HepG2 (cell line): ENCODE data around the gene TACO1. TPM values are rescaled to one million over a fixed set of nuclear protein-coding genes. Genes with fewer than 3 reads are reported as not detected.

ENCODE experiments used
- ATAC-seq: fragments of 200-7000 bp; cut with Tn5 transposase; 3 replicates; pipeline ENCODE4 v1.9.1; 2020; ENCODE audit warnings: mild to moderate bottlenecking, moderate library complexity
- BruUV-seq: library from RNA; stranded (reverse); fragments of 400-500 nt; replicated peaks from 2 replicates; lab custom pipeline; 2021; lab: Mats Ljungman, UMichigan
- CTCF ChIA-PET: fragments of 300-600 bp; formaldehyde crosslinking; extraction: SDS; loops from one replicate; lab custom pipeline; 2021; ENCODE audit warnings: low total read pairs, inconsistent platforms, low intra/inter-chr PET ratio; lab: Yijun Ruan, JAX
- POLR2A ChIA-PET: fragments of 350-600 bp; sonication (Branson Sonifier 250); formaldehyde crosslinking; loops from one replicate; lab custom pipeline; 2020; ENCODE audit warnings: antibody characterized with exemption, inconsistent platforms; lab: Yijun Ruan, JAX
- DNase-seq: peaks from one replicate; pipeline ENCODE4 v3.0.0-alpha.2; 2015; ENCODE audit warnings: low spot score
- FAIRE-seq: peaks from 3 replicates; lab custom pipeline; 2011; peaks lifted over from hg19 to GRCh38; lab: Jason Lieb, UNC
- H2AFZ ChIP-seq: one replicate; pipeline ENCODE4 v1.6.1; 2011; ENCODE audit warnings: low read length, inconsistent platforms
- H3K27ac ChIP-seq: fragments of 300-600 bp; 3 replicates; pipeline ENCODE4 v1.8.0; 2011; ENCODE audit warnings: mixed run types, mild to moderate bottlenecking, mixed read lengths, low read length, inconsistent platforms; ENCODE audit not compliant: insufficient read depth; ENCODE audit errors: extremely low read length
- H3K27me3 ChIP-seq, 2 experiments: fragments of 200-600 bp in 1 of 2; 2 replicates in 1 of 2; 3 replicates in 1 of 2; pipeline versions ENCODE4 v1.6.0 to v1.8.0; 2011; ENCODE audit warnings: low read length in 2 of 2, mild to moderate bottlenecking in 2 of 2, moderate library complexity in 2 of 2, inconsistent platforms in 1 of 2; ENCODE audit not compliant: insufficient read depth in 2 of 2, control insufficient read depth in 1 of 2
- H3K36me3 ChIP-seq, 2 experiments: fragments of 200-600 bp in 1 of 2; replicated peaks in 1 of 2; 2 replicates in 1 of 2; 3 replicates in 1 of 2; pipeline versions ENCODE4 v1.5.1 to v1.8.0; 2011; ENCODE audit warnings: low read length in 2 of 2, inconsistent platforms in 1 of 2; ENCODE audit not compliant: insufficient read depth in 2 of 2, control insufficient read depth in 1 of 2
- H3K4me1 ChIP-seq: 2 replicates; pipeline ENCODE4 v1.5.1; 2012; ENCODE audit warnings: low read length, inconsistent platforms; ENCODE audit not compliant: insufficient read depth
- H3K4me2 ChIP-seq: 2 replicates; pipeline ENCODE4 v1.6.0; 2011; ENCODE audit warnings: low read depth, low read length, inconsistent platforms
- H3K4me3 ChIP-seq, 3 experiments: fragments of 200-600 bp in 1 of 3; sonication (generic), shearing (Covaris generic) in 1 of 3; replicated peaks in 1 of 3; 2 replicates each; pipeline ENCODE4 v1.5.1; 2011 to 2016; ENCODE audit warnings: low read length in 3 of 3, inconsistent platforms in 2 of 3, low read depth in 2 of 3, mild to moderate bottlenecking in 2 of 3, control low read depth in 1 of 3, mixed read lengths in 1 of 3; ENCODE audit not compliant: insufficient read depth in 1 of 3
- H3K79me2 ChIP-seq: one replicate; pipeline ENCODE4 v1.6.1; 2011; ENCODE audit warnings: low read length, inconsistent platforms; ENCODE audit not compliant: insufficient read depth
- H3K9ac ChIP-seq: 2 replicates; pipeline ENCODE4 v1.6.0; 2011; ENCODE audit warnings: mild to moderate bottlenecking, low read depth, low read length, inconsistent platforms; ENCODE audit not compliant: insufficient read depth
- H3K9me3 ChIP-seq: 2 replicates; pipeline ENCODE4 v1.5.1; 2012; ENCODE audit warnings: mild to moderate bottlenecking, low read length
- H4K20me1 ChIP-seq: 2 replicates; pipeline ENCODE4 v1.6.0; 2011; ENCODE audit warnings: inconsistent platforms, mild to moderate bottlenecking, low read length, moderate library complexity; ENCODE audit not compliant: insufficient read depth
- GPN1 ChIP-seq: sonication (generic); formaldehyde crosslinking; IDR thresholded peaks from 2 replicates; pipeline ENCODE4 v1.5.1; 2020; ENCODE audit warnings: missing genetic modification reagents, borderline replicate concordance
- HHEX ChIP-seq: IDR thresholded peaks from 2 replicates; pipeline ENCODE4 v1.6.1; 2016; ENCODE audit warnings: control low read depth
- KDM3A ChIP-seq: IDR thresholded peaks from 2 replicates; pipeline ENCODE4 v1.6.1; 2018; ENCODE audit warnings: low read depth, missing compliant biosample characterization
- MEF2D ChIP-seq: sonication (generic); formaldehyde crosslinking; IDR thresholded peaks from 2 replicates; pipeline ENCODE4 v1.5.1; 2020; ENCODE audit warnings: mild to moderate bottlenecking, missing genetic modification reagents
- NCOA2 ChIP-seq: sonication (generic); formaldehyde crosslinking; IDR thresholded peaks from 2 replicates; pipeline ENCODE4 v1.8.0; 2022; ENCODE audit warnings: inconsistent platforms
- PAWR ChIP-seq: sonication (generic); formaldehyde crosslinking; IDR thresholded peaks from 2 replicates; pipeline ENCODE4 v1.4.0; 2020; ENCODE audit warnings: missing genetic modification reagents, mild to moderate bottlenecking, borderline replicate concordance
- RFXAP ChIP-seq: sonication (generic); formaldehyde crosslinking; IDR thresholded peaks from 2 replicates; pipeline ENCODE4 v1.4.0; 2020; ENCODE audit warnings: missing genetic modification reagents, borderline replicate concordance
- ZEB1 ChIP-seq: IDR thresholded peaks from 2 replicates; pipeline ENCODE4 v1.6.1; 2012; ENCODE audit warnings: mild to moderate bottlenecking, low read depth, inconsistent platforms; ENCODE audit not compliant: insufficient replicate concordance
- ZFP62 ChIP-seq: sonication (generic); formaldehyde crosslinking; IDR thresholded peaks from 2 replicates; pipeline ENCODE4 v1.4.0; 2020; ENCODE audit warnings: missing genetic modification reagents
- ZNF296 ChIP-seq: sonication (generic); formaldehyde crosslinking; conservative IDR thresholded peaks from 2 replicates; pipeline ENCODE4 v1.5.0; 2020; ENCODE audit warnings: mild to moderate bottlenecking, missing genetic modification reagents
- ZNF646 ChIP-seq: sonication (generic); formaldehyde crosslinking; IDR thresholded peaks from 2 replicates; pipeline ENCODE4 v1.9.0; 2021; ENCODE audit warnings: mild to moderate bottlenecking, missing genetic modification reagents
- ZNF672 ChIP-seq: sonication (generic); formaldehyde crosslinking; IDR thresholded peaks from 2 replicates; pipeline ENCODE4 v1.8.1; 2022; ENCODE audit warnings: missing genetic modification reagents
- WGBS: methylation state at CpG from one replicate; pipeline ENCODE4 v1.1.6; 2017; ENCODE audit warnings: low lambda C conversion rate; 5-methylcytosine and 5-hydroxymethylcytosine counted together
- in situ Hi-C: cut with HindIII; loops from 2 replicates; pipeline ENCODE4 v1.10.0; 2017; ENCODE audit warnings: low pct_unique_long_range_greater_than_20kb; ENCODE audit not compliant: extremely low pct_ligation_motif_present
- intact Hi-C: fragments of 100-400 bp; cut with micrococcal nuclease; formaldehyde crosslinking; loops from one replicate; pipeline ENCODE4 v1.10.0; 2022; ENCODE audit not compliant: unreplicated experiment
- polyA plus RNA-seq, 8 experiments: library from polyadenylated mRNA; depleted of rRNA in 3 of 8; stranded (reverse) in 7 of 8; unstranded in 1 of 8; fragments of >200 nt; fragmentation: Illumina TruSeq in 4 of 8; extraction: Trizol in 4 of 8; gene quantifications; 2 replicates each; pipeline versions ENCODE4 v1.2.1 to v1.2.3, GENCODE V29; 2011 to 2016; ENCODE audit warnings: low read depth in 4 of 8, missing spikeins in 1 of 8, mixed read lengths in 1 of 8; ENCODE audit not compliant: insufficient read depth in 1 of 8
- total RNA-seq, 5 experiments: library from RNA; depleted of rRNA; stranded (reverse); fragments of >200 nt; fragmentation: Illumina TruSeq; extraction: Trizol; gene quantifications; 2 replicates each; pipeline ENCODE4 v1.2.3, GENCODE V29; 2016; ENCODE audit warnings: low read depth in 1 of 5

TACO1 gene
- total and polyA plus RNA-seq, 2 of the 13 experiments (the other 11 are each of a cell fraction or from before 2014, with no cell fraction given), result 34.7 to 53.6 TPM

GRCh38 chr17:63644846-63645245, 44.2 kb downstream of the TACO1 start:
- no peaks in the 10 kb centered on the region for H3K79me2 ChIP-seq
- WGBS, result 96% methylated on average over 7 of the region's 7 CpGs
- H4K20me1 ChIP-seq, result no peaks in the 10 kb centered on the region
- no peak overlapping the region for H3K9ac ChIP-seq
- FAIRE-seq, result no peak
- H3K4me1 ChIP-seq, result no peaks in the 10 kb centered on the region
- no peak for TF ChIP-seq HHEX (CRISPR knock-in tag)
- TF ChIP-seq ZNF296 (CRISPR knock-in tag), result no peak
- no peak for TF ChIP-seq RFXAP (CRISPR knock-in tag)
- no peak for TF ChIP-seq KDM3A (CRISPR knock-in tag)
- TF ChIP-seq ZFP62 (CRISPR knock-in tag), result no peak
- no peak for TF ChIP-seq NCOA2 (CRISPR knock-in tag)
- no peak for TF ChIP-seq ZNF672
- no peak for TF ChIP-seq ZEB1
- TF ChIP-seq PAWR (CRISPR knock-in tag), result no peak
- no peak for TF ChIP-seq ZNF646
- TF ChIP-seq GPN1 (CRISPR knock-in tag), result no peak
- TF ChIP-seq MEF2D, result no peak
- in situ Hi-C loops (no loop called here), intact Hi-C loops (no loop called here)
- ChIA-PET POLR2A (no interaction called here), CTCF (no interaction called here)
- no peaks in the 10 kb centered on the region for H3K27me3 ChIP-seq
- no peak overlapping the region for H2AFZ ChIP-seq
- H3K27ac ChIP-seq, result no peak overlapping the region
- H3K4me2 ChIP-seq, result no peak overlapping the region
- BruUV-seq, result no TSS peak
- H3K4me3 ChIP-seq, result no peak overlapping the region
- ATAC-seq, result no peak
- peaks cover 2 to 23% of the 10 kb centered on the region in 2 experiments; a peak in 3 of 5 replicates for H3K36me3 ChIP-seq
- no peak for DNase-seq
- H3K9me3 ChIP-seq, result no peaks in the 10 kb centered on the region
